ENCODE results near the gene KIF16B.
"Not testable (repeated sequence)": the region's sequence is repeated elsewhere in the genome, so short reads cannot be mapped to it uniquely, and the experiment has no call there.

KIF16B gene

DNA sequence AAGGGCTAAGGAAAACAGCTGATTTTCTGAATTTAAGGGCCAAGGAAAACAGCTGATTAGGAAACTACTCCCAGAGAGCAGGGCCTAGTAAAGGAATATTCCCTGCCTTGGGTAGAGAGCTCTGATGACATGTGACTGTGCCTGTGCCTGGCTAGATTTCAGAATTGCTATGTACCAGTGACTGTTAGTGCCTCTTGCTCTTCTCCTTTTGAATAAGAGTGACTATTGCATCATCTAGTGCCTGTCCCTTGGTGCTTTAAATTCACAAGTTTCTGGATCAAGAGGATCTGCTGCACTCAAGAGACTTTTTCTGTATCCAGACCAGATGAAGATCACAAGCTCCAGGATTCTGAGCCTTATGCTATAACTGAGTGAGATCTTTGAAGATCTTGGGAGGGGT, 332.9 kb downstream of the KIF16B start:
- DNase-seq = no peak

DNA sequence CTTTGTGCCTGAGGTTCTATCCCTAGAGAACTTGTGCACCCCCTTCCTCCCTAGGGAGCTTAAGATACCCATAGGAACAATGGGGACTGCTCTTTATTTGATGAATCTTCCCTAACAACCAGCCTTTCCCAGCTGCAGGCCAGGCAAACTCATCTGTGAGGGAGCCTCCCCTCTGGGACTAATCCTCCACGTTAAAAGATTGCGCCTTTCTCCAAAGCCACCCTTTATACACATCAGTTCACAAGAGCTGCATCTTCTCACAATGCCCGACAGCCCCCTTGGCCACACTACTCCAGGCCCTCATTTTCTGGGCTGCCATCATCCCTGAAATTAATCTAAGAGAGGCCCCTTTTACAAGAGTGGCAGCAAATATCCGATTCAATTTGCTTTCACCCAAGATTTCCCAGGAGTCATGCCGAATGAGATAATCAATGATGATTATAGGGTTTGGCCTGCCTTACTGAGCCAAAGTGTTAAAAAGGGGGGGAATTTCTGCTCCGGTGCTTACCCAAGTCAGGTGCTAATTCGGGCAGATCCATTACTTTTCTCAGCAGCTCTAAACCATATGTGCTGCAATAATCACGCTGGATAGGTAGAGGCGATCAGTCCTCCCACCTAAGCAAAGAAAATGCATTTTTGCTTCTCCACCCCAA, 336.5 kb downstream of the KIF16B start:
- DNase-seq = no peak

DNA sequence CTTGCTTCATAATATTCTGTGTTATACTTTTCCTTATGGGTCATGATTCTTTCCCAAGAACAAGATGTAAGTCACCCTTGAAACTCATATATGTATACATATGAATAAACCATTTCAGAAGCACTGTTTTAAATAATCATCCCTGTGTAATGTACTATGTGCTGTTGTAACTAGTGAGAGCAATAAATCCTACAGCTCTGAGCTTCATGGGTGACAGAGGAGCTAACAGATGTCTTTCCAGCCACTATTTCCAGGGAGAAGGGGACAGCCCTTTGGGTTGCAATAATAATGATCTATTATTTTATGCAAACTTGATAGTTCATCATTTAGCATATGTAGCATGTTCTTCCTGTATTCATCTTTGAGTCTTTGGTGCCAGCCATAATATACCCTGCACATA, 342.8 kb downstream of the KIF16B start:
- no peak for DNase-seq

DNA sequence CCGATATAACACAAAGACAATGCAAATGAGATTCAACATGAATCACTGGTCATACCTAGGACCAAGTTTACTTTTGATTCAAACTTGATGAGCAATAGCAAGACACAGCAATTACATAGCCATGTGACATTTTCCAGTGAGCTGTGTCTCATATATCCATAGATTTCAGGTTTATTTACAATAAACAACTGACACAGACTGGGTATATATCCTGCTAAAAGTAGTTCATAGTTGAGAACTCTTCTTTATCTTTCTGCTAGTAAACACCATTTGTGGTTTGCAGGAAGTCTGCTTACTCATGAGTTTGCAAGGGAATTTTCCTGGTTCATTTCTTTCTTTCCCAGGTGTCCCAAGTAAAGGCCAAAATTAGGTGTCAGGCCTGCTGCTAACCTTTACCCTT, 343.4 kb downstream of the KIF16B start:
- no peak for DNase-seq

DNA sequence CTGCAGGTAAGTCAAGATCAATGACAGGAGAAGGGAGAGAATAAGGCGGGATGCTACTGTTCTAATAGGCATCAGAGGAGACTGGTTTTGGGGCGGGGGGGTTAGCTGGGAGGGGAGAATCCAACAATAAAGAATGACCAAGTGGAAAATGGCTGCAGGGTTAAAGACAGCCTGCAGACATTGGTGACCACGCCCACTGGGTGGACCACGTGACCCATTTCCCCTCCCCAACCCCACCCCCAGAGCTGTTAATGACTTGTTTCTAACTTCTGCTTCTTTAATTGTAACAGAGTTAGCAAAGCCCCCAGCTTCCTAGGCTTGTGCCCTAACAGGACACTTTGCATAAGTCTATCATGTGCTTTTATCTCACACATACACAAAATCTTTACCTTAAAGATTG, 344.5 kb downstream of the KIF16B start:
- no peak for DNase-seq

DNA sequence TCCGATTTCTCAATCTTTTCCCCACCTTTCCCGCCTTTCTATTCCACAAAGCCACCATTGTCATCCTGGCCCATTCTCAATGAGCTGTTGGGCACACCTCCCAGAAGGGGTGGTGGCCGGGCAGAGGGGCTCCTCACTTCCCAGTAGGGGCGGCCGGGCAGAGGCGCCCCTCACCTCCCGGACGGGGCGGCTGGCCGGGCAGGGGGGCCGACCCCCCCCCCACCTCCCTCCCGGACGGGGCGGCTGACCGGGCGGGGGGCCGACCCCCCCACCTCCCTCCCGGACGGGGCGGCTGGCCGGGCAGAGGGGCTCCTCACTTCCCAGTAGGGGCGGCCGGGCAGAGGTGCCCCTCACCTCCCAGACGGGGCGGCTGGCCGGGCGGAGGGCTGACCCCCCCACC, 346.3 kb downstream of the KIF16B start:
- DNase-seq = not testable (repeated sequence)

DNA sequence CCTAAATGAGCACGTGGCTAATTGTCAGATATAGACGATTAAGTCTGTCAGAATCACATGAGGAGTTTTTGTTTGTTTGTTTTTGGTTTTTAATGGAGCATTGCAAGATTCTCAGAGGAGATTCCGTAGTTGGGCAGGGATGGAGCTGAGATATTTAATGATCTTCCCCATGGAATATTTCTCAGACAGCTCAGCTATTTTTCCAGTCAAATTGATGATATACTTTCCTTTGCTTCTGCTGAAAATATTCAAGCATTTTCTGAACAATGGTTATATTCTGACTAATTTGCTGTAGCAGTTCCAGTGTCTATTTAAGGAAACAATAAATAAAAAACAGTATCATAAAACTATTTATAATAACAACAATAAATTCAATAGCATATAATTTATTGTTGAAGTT, 348.4 kb downstream of the KIF16B start:
- no peak for DNase-seq

DNA sequence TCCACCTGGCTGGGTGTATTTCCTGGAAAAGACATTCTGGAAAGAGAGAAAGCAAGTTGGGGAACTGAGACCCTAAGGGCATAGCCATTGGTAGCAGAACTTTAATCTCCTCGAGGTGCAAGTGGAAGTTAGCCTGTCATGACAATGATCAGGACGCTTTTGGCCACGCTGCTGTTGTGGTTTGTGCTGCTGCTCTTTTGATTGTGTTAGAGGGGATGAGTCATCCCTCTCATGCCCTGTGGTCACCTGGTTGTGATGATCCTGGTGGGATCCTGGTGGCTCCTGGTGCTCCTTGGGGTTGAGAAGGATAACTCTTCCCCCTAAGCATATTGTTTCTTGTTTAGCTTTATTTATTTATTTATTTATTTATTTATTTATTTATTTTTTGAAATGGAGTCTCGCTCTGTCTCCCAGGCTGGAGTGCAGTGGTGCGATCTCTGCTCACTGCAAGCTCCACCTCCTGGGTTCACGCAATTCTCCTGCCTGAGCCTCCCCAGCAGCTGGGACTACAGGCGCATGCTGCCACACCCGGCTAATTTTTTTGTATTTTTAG, 350.3 kb downstream of the KIF16B start:
- DNase-seq = no peak

Data from NCI-H510A treated with DMSO at 0.1 percent for 48 hours (cell line).